ENCODE data around the gene MAP4K4.

Gene MAP4K4

DNA sequence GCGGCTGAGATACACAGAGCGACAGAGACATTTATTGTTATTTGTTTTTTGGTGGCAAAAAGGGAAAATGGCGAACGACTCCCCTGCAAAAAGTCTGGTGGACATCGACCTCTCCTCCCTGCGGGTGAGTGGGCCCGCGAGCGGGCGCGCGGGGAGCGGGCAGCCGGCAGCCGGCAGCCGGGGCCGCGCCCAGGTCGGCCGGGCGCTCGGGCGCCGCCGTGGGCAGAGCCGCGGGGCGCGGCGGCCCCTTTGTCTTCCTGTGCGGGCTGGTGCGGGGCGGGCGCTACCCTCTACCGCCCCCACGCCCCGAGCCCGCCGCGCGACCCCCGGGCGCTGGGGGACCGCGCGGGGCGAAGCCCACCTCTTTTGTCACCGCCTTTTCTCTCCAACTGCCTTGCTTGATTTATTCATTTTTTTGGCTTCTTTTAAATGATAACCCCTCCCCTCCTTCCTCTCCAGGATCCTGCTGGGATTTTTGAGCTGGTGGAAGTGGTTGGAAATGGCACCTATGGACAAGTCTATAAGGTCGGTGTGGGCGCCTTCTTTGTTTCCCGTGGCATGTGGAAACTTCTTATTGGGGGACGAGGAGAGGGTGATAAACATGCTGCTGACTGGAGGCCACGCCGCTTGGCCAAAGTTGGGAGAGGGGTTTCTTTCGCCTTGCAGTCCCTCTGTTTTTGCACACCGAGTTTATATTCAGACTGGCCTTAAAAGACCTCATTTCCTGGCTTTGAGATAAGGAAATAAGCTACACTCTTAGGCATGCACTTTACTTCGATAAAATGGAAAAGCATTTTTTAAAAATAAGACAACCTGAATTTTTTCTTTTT, 722 bp downstream of the MAP4K4 start:
- Histone ChIP-seq H3K27me3 (ENCODE audit: insufficient read depth, low read length) (no peaks in the 10 kb centered on the region), H3K4me1 (ENCODE audit: insufficient read depth, low read length) (peaks cover 16% of the 10 kb centered on the region), H3K36me3 (ENCODE audit: insufficient read depth, low read length) (peaks cover 10% of the 10 kb centered on the region), H3K9me3 (ENCODE audit: low read length) (no peaks in the 10 kb centered on the region), H3K4me3 (ENCODE audit: low read length) (peak overlapping the region; percentile 99), H2AFZ (ENCODE audit: low read depth, low read length) (no peak overlapping the region)

DNA sequence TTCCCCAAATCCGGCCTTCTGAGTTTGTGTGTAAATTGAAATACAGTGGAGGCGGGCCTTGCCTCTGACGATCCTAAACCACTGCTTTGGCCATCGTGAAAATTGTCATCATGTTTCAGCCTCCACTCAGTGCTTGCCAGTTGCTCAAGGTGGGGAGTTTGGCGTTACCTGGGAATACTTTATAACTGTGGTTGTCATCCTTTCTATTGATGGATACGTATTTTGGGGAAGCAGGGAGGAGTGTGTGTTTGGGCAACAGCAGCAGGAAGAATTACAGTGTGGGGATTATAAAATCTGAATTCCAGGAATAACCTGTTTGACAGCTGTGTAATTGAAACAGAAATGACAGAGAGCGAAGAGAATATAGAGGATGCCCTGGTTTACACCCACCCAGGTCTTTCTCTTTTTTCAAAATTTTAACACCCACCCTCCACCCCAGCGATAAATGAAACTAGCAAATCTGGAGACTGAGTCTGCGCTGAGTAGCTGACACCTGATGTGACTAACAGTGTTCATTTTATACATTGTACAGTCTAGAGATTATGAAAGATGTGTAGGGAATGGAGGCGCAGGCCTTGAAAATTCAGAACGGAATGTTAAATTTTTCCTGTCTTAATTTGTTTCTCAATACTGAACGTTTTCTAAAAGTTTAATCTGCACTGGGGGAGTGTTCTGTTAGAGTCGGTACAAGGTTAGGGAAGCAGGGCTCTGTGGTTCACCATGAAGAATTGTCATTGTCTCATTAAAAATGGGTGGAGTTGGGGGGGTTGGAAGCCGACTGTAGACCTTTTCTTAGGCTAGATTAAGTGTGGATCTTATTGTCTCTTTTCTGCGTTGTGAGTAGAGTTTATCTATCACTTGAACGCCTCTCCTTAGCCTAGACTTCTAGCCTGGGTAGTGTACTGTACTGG, 1.6 kb downstream of the MAP4K4 start:
- Histone ChIP-seq H3K4me1 (ENCODE audit: insufficient read depth, low read length) (peaks cover 16% of the 10 kb centered on the region), H3K4me3 (ENCODE audit: low read length) (peak overlapping the region; percentile 99), H3K9me3 (ENCODE audit: low read length) (no peaks in the 10 kb centered on the region), H3K27me3 (ENCODE audit: insufficient read depth, low read length) (no peaks in the 10 kb centered on the region), H3K36me3 (ENCODE audit: insufficient read depth, low read length) (peaks cover 13% of the 10 kb centered on the region), H2AFZ (ENCODE audit: low read depth, low read length) (no peak overlapping the region)

DNA sequence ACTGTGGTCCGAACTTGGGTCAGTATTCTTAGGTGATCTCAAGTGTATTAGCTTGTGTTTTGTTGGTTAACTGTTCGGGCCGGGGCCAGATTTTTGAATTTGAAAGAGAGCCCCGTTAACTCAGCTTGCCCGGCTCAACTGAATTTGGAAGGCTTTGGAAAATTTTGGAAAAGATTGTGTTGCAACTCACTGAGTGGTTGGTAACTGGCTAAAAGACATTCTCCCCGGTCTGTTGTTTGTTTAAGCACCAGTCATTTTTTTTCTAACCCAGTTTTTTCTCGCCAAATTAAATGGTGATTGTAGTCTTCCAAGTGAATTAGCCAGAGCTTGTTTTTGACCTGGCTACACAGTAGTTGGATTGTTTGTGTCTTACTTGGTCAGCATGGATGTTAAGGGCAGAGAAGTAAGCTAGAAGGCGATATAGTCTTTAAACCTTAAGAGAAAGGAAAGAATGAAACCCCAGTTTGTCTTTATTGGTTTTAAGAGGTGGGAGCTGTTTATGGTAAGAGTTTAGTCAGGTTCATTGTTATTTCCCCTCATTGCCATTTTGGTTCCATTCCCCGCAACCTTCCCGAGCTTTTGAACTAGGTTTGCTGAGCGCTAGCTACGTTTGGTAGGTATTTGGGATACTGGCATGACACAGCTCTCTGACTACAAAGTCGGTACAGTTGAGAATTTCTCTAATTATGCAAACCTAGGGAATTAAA, 2.4 kb downstream of the MAP4K4 start:
- Histone ChIP-seq H3K9me3 (ENCODE audit: low read length) (no peaks in the 10 kb centered on the region), H3K4me3 (ENCODE audit: low read length) (peak overlapping the region; percentile 99), H3K27me3 (ENCODE audit: insufficient read depth, low read length) (no peaks in the 10 kb centered on the region), H3K36me3 (ENCODE audit: insufficient read depth, low read length) (peaks cover 14% of the 10 kb centered on the region), H3K4me1 (ENCODE audit: insufficient read depth, low read length) (peaks cover 16% of the 10 kb centered on the region), H2AFZ (ENCODE audit: low read depth, low read length) (no peak overlapping the region)

DNA sequence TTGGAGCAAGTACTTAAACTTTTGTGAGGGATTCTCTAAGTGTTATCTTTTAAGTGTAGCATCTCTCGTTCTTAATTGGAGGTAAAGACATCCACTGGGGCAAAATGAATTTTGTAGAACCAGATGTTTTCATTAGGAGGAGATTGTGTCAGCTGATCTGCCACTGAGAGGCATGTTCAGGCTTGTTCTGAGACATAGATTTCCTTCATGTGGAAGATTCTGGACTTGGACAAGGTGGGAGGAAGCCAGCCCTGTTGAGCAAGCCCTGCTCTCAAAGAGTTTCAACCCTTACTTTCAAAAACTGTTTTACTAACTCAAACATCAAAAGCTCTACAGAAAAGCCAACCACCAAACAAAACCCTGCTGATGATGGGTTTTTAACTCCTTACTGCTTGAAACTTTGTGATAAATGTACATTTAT, 6.5 kb downstream of the MAP4K4 start:
- Histone ChIP-seq H3K36me3 (ENCODE audit: insufficient read depth, low read length) (peaks cover 18% of the 10 kb centered on the region), H3K27me3 (ENCODE audit: insufficient read depth, low read length) (no peaks in the 10 kb centered on the region), H2AFZ (ENCODE audit: low read depth, low read length) (no peak overlapping the region), H3K4me1 (ENCODE audit: insufficient read depth, low read length) (peaks cover 22% of the 10 kb centered on the region), H3K4me3 (ENCODE audit: low read length) (no peak overlapping the region), H3K9me3 (ENCODE audit: low read length) (no peaks in the 10 kb centered on the region)

DNA sequence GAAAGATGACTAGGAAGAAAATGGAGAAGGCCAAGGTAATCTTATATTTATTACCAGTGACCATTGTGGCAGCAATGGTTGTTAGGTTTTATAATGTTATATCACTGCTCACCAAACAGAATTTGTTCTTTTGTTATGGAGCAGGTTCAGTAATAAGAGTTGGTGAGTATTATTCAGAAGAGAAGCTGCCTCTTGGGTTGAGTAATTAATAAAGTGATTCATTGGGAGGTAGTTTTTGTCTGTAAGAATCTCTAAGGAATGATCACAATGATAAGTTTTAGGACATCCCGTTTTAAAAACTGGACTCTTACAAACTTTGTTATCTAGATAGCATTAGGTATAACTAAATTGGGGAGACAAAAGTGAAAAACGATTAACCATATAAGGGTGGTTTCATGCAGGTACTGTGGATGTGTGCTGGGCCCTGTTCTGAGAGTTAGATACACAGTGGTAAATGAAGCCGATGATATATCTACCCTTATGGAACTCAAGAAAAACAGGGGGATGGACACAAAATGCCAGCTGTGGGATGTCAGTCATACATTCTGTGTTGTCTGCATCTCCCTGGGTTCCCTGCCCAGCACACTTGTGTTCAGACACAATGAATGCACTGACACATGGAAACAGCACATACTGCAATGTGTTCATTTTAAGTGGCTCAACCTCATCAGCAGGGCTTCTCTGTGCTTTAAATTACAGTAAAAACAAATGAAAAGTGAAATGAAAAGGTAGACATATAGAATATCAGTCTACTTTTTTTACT, 7.5 kb downstream of the MAP4K4 start:
- Histone ChIP-seq H3K4me1 (ENCODE audit: insufficient read depth, low read length) (peaks cover 27% of the 10 kb centered on the region), H3K36me3 (ENCODE audit: insufficient read depth, low read length) (peaks cover 15% of the 10 kb centered on the region), H3K4me3 (ENCODE audit: low read length) (no peak overlapping the region), H2AFZ (ENCODE audit: low read depth, low read length) (no peak overlapping the region), H3K27me3 (ENCODE audit: insufficient read depth, low read length) (no peaks in the 10 kb centered on the region), H3K9me3 (ENCODE audit: low read length) (no peaks in the 10 kb centered on the region)

DNA sequence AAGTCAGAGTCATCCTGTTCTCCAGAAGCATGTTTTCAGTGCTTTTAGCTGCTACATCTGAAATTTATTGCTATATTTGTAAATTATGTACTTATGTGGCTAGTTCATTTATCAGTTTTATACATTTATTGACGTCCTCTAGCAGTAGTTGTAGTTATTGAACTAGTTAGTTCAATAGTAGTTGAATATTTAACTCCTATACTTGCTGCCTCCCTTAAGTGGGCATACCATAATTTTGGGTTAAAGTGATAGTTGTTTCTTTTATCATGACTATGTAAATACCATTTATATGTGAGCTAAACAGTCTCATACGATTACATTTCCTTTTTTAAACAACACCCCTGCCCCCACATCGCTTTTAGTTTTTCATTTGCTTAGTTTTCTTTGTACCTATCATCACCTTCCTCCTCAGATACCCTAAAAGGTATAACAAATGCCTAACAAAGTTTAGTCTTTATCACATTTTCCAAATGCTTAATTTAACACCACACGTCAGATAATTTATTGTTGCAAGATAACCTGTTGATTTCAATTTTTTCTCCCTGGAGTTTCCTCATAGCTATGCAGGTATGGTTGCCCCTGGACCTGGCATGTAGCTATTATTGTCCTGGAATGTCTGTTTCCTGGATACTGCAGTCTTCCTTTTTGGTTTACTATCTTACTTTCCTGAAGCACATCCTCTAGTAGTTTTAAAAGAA, 8.8 kb downstream of the MAP4K4 start:
- Histone ChIP-seq H2AFZ (ENCODE audit: low read depth, low read length) (no peak overlapping the region), H3K36me3 (ENCODE audit: insufficient read depth, low read length) (peaks cover 15% of the 10 kb centered on the region), H3K9me3 (ENCODE audit: low read length) (no peaks in the 10 kb centered on the region), H3K4me1 (ENCODE audit: insufficient read depth, low read length) (peaks cover 32% of the 10 kb centered on the region), H3K27me3 (ENCODE audit: insufficient read depth, low read length) (no peaks in the 10 kb centered on the region), H3K4me3 (ENCODE audit: low read length) (no peak overlapping the region)

DNA sequence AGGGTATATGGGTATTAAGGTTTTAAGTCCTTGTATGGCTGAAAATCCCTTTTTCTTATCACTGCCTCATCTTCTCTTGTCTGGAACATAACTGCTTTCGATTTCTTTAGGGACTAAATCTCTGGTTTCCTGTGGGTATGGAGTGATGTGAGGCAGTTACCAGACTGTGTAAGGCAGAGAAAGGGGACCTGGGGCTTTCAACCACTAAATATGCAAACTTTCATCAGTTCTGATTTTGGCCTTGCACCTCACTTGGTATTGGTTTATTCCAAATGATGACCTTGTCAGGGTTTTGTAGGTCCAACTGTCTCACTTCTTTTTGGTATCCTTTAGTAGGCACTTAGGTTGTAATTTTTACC, 9.3 kb downstream of the MAP4K4 start:
- H3K36me3 ChIP-seq (ENCODE audit: insufficient read depth, low read length): peaks cover 15% of the 10 kb centered on the region
- no peaks in the 10 kb centered on the region for H3K9me3 ChIP-seq (ENCODE audit: low read length)
- no peak overlapping the region for H2AFZ ChIP-seq (ENCODE audit: low read depth, low read length)
- peaks cover 31% of the 10 kb centered on the region for H3K4me1 ChIP-seq (ENCODE audit: insufficient read depth, low read length)
- H3K27me3 ChIP-seq (ENCODE audit: insufficient read depth, low read length): no peaks in the 10 kb centered on the region
- H3K4me3 ChIP-seq (ENCODE audit: low read length): no peak overlapping the region

DNA sequence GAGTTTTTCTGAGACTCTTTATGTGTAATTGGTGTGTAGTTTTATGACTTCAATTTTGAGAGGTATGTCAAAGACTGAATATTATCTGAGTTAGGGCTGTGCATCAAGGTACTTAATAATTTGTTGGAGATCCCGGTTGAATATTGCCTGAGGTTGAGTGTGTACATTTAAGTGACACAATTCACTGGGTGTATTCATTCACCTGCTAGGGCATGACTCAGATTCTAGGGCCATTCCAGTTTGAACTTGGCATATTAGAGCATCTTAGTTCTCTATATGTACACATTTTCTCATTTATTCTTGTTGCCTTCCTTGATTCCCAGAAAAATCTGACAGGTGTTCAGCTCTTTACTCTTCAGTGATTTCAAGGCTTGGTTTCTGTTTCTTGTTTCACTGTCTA, 12.5 kb downstream of the MAP4K4 start:
- Histone ChIP-seq H3K4me1 (ENCODE audit: insufficient read depth, low read length) (peaks cover 31% of the 10 kb centered on the region), H3K4me3 (ENCODE audit: low read length) (no peak overlapping the region), H3K36me3 (ENCODE audit: insufficient read depth, low read length) (peaks cover 2% of the 10 kb centered on the region), H3K27me3 (ENCODE audit: insufficient read depth, low read length) (no peaks in the 10 kb centered on the region), H2AFZ (ENCODE audit: low read depth, low read length) (no peak overlapping the region), H3K9me3 (ENCODE audit: low read length) (no peaks in the 10 kb centered on the region)

DNA sequence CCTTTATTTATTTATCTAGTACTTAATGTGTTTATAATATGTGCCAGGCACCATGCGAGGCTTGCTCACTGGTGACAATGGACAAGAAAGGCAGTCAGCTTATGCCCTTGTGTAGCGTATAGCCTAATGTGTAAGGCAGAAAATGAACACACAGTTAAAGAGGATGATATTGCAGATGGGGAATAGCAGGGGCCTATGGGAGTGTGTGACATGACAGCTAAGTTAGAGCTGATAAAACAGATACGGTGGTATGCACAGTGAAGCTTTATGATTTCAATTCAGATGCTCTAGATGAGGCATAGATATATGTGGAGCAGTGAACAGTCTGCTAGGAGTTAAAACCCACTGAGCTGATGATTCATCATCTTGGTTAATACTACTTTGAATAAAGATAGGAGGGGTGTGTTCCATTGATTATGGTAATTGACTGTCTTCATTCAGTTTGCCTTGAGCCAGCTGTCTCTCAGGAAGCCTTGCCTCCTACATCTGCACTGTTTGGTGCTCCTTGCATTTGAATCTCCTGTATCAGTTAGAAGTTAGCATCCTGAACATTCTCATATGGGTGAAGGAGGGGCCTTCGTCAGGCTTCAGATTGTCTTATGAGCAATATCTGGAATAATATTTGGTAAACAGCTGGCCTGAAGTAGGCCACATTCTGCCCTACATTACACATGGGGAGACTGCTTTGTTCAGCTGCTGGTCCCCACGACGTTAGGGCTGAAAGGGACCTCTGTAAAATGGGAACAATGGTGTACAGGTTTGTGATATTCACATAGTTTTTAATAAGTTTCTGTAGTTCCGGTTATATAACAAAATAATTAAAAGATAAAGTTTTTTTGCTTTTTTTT, 13.2 kb downstream of the MAP4K4 start:
- no peak overlapping the region for H3K4me3 ChIP-seq (ENCODE audit: low read length)
- peaks cover 31% of the 10 kb centered on the region for H3K4me1 ChIP-seq (ENCODE audit: insufficient read depth, low read length)
- H3K27me3 ChIP-seq (ENCODE audit: insufficient read depth, low read length): no peaks in the 10 kb centered on the region
- H3K9me3 ChIP-seq (ENCODE audit: low read length): peaks cover 2% of the 10 kb centered on the region
- H2AFZ ChIP-seq (ENCODE audit: low read depth, low read length): no peak overlapping the region
- H3K36me3 ChIP-seq (ENCODE audit: insufficient read depth, low read length): peaks cover 2% of the 10 kb centered on the region

DNA sequence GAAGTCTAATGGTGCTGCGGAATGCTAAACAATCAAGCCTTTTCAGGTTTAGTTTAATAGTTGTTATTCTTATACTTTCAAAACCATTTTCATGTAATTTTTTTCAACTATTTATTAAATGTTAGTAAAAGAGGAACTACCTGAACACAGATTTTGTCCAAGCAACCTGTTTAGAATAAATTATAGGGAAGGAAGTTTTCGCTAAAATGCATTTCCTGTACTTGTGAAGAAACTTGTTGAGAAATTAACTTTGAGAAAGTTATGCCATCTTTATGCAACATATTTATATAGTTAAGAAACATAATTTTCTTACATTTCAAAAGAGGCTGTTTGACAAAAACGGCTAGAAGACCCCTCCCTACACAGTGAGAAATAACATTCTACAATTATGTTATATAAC, 16.6 kb downstream of the MAP4K4 start:
- Histone ChIP-seq H3K4me1 (ENCODE audit: insufficient read depth, low read length) (peaks cover 23% of the 10 kb centered on the region), H2AFZ (ENCODE audit: low read depth, low read length) (no peak overlapping the region), H3K9me3 (ENCODE audit: low read length) (peaks cover 3% of the 10 kb centered on the region), H3K27me3 (ENCODE audit: insufficient read depth, low read length) (no peaks in the 10 kb centered on the region), H3K4me3 (ENCODE audit: low read length) (no peak overlapping the region), H3K36me3 (ENCODE audit: insufficient read depth, low read length) (peaks cover 5% of the 10 kb centered on the region)

DNA sequence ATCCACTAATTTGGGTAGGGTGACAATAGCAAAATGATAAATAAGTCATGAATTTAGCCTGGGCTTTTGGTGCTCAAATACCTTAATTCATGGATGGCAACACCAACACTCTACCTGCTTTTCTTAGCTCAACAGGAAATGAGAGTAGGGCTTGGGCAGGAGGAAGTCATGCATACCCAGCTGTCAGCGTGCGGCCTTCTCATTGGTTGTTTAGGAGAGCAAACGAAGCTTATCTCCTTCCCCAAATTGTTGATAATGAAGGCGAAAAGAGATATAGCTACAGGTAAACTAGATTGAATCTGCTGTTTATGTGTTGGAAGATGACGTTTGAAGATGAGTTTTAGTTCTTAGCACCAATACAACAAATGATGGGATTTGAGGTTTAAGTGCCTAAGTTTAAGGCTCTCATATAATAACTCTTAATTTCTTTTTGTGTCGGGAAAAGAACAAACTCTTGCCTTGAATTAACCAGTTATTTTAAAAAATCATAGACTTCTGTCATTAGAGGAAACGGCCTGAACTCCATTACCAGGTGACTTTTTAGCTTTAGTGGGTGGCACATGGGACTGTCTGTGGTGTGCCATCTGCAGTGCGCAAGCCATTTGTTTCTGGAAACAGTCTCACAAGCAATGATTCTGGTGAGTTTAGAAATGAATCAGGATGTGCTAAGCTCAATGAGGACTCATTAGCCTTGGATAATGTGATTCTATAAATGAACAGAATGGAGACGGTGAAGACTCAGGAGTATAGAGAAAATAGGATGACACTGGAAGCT, 19.8 kb downstream of the MAP4K4 start:
- Histone ChIP-seq H2AFZ (ENCODE audit: low read depth, low read length) (no peak overlapping the region), H3K4me1 (ENCODE audit: insufficient read depth, low read length) (no peaks in the 10 kb centered on the region), H3K4me3 (ENCODE audit: low read length) (no peak overlapping the region), H3K9me3 (ENCODE audit: low read length) (peaks cover 3% of the 10 kb centered on the region), H3K36me3 (ENCODE audit: insufficient read depth, low read length) (peaks cover 5% of the 10 kb centered on the region), H3K27me3 (ENCODE audit: insufficient read depth, low read length) (no peaks in the 10 kb centered on the region)
